ENCODE results near the gene ABCC6.
A peak's percentile ranks its signal among the peaks of the same experiment; 100 is the strongest.
"Not testable (repeated sequence)": the region's sequence is repeated elsewhere in the genome, so short reads cannot be mapped to it uniquely, and the experiment has no call there.

ABCC6 gene

GRCh38 chr16:16222850-16223661, at the start of gene ABCC6:
ABCC6 (minus strand) TSS chr16:16223494; CDS start chr16:16223434, 60 bp downstream.
- DNase-seq (ENCODE audit: low spot score): not testable (repeated sequence)

- not testable (repeated sequence) for DNase-seq (ENCODE audit: low spot score)
Measured at GRCh38 chr16:16272573-16273221, 49.4 kb upstream of the ABCC6 start.

- not testable (repeated sequence) for DNase-seq (ENCODE audit: low spot score)
Measured at GRCh38 chr16:16271658-16272057, 48.4 kb upstream of the ABCC6 start.

- not testable (repeated sequence) for DNase-seq (ENCODE audit: low spot score)
Measured at GRCh38 chr16:16268185-16268808, 45.0 kb upstream of the ABCC6 start.

GRCh38 chr16:16267708-16268107, 44.4 kb upstream of the ABCC6 start:
- not testable (repeated sequence) for DNase-seq (ENCODE audit: low spot score)

GRCh38 chr16:16265044-16265443, 41.8 kb upstream of the ABCC6 start:
- not testable (repeated sequence) for DNase-seq (ENCODE audit: low spot score)

- DNase-seq (ENCODE audit: low spot score): not testable (repeated sequence)
Measured at GRCh38 chr16:16263947-16264346, 40.7 kb upstream of the ABCC6 start.

- DNase-seq (ENCODE audit: low spot score): not testable (repeated sequence)
Measured at GRCh38 chr16:16262954-16263555, 39.8 kb upstream of the ABCC6 start.

- DNase-seq (ENCODE audit: low spot score): not testable (repeated sequence)
Measured at GRCh38 chr16:16259971-16260370, 36.7 kb upstream of the ABCC6 start.

- not testable (repeated sequence) for DNase-seq (ENCODE audit: low spot score)
Measured at GRCh38 chr16:16258822-16259221, 35.5 kb upstream of the ABCC6 start.

GRCh38 chr16:16257301-16257923, 34.1 kb upstream of the ABCC6 start:
- not testable (repeated sequence) for DNase-seq (ENCODE audit: low spot score)

- DNase-seq (ENCODE audit: low spot score): not testable (repeated sequence)
Measured at GRCh38 chr16:16252377-16252776, 29.1 kb upstream of the ABCC6 start.

- not testable (repeated sequence) for DNase-seq (ENCODE audit: low spot score)
Measured at GRCh38 chr16:16249621-16250330, 26.5 kb upstream of the ABCC6 start.

- not testable (repeated sequence) for DNase-seq (ENCODE audit: low spot score)
Measured at GRCh38 chr16:16247439-16247838, 24.1 kb upstream of the ABCC6 start.

GRCh38 chr16:16246578-16247262, 23.4 kb upstream of the ABCC6 start:
- DNase-seq (ENCODE audit: low spot score): not testable (repeated sequence)

GRCh38 chr16:16243886-16244285, 20.6 kb upstream of the ABCC6 start:
- DNase-seq (ENCODE audit: low spot score): not testable (repeated sequence)

- not testable (repeated sequence) for DNase-seq (ENCODE audit: low spot score)
Measured at GRCh38 chr16:16240667-16241066, 17.4 kb upstream of the ABCC6 start.

GRCh38 chr16:16237738-16238137, 14.4 kb upstream of the ABCC6 start:
- DNase-seq (ENCODE audit: low spot score): not testable (repeated sequence)

GRCh38 chr16:16237071-16237470, 13.8 kb upstream of the ABCC6 start:
- peak; percentile 59 for DNase-seq (ENCODE audit: low spot score)

- DNase-seq (ENCODE audit: low spot score): not testable (repeated sequence)
Measured at GRCh38 chr16:16232692-16233061, 9.4 kb upstream of the ABCC6 start.

Data from Ammon's horn (tissue), 1 donor.